Subcutaneous adipose tissue (tissue), 4 donors: Measurements from ENCODE around the gene NEGR1. TPM values are rescaled to one million over a fixed set of nuclear protein-coding genes. Genes with fewer than 3 reads are reported as not detected.

Experiments
- total RNA-seq, 4 donors: library from RNA; depleted of rRNA; stranded (reverse); fragments of >200 nt; gene quantifications; one replicate each; pipeline ENCODE4 v1.1.0, GENCODE V29; 2016
- TF ChIP-seq, protein P1 (sequence below): fragments of 450-650 bp; IDR thresholded peaks from one replicate; pipeline ENCODE4 v1.5.1; 2016; ENCODE audit warnings: low read depth, mild to moderate bottlenecking, control low read depth, antibody characterized with exemption, moderate library complexity

NEGR1 gene
- total RNA-seq, 4 donors from 2014 or later: 18.6 to 42.9 (median 35.3) TPM

DNA sequence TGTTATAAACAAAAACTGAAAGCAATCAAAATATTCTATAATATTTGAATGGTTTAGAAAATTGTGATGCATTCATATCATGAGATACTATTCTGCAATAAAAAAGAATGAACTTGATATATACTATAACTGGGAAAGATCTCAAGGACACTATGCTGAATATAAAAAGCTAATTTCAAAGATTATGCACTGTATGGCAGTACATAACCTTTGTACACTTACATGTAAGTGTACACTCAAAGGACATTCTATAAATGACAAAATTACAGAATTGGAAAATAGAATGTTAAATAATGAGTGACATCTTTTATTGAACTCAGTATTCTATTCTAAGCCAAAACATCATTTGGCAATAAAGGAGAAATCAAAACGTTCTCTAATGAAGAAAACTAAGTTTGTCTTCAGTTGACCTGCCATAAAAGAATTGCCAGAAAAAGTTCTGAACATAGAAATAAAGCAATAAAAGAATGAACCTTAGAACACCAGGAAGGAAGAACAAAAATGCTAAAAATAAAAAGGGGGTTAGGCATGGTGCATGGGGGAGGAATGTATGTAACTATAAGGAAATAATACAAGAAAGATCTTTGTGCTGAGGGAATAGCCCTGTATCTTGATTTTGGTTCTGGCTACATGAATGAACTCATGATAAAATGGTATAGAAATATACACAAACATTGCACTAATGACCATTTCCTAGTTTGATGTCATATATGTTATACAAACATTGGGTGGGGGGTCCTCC is 519.7 kb downstream of the NEGR1 start:
- TF ChIP-seq, protein P1, sequence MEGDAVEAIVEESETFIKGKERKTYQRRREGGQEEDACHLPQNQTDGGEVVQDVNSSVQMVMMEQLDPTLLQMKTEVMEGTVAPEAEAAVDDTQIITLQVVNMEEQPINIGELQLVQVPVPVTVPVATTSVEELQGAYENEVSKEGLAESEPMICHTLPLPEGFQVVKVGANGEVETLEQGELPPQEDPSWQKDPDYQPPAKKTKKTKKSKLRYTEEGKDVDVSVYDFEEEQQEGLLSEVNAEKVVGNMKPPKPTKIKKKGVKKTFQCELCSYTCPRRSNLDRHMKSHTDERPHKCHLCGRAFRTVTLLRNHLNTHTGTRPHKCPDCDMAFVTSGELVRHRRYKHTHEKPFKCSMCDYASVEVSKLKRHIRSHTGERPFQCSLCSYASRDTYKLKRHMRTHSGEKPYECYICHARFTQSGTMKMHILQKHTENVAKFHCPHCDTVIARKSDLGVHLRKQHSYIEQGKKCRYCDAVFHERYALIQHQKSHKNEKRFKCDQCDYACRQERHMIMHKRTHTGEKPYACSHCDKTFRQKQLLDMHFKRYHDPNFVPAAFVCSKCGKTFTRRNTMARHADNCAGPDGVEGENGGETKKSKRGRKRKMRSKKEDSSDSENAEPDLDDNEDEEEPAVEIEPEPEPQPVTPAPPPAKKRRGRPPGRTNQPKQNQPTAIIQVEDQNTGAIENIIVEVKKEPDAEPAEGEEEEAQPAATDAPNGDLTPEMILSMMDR: no peak

DNA sequence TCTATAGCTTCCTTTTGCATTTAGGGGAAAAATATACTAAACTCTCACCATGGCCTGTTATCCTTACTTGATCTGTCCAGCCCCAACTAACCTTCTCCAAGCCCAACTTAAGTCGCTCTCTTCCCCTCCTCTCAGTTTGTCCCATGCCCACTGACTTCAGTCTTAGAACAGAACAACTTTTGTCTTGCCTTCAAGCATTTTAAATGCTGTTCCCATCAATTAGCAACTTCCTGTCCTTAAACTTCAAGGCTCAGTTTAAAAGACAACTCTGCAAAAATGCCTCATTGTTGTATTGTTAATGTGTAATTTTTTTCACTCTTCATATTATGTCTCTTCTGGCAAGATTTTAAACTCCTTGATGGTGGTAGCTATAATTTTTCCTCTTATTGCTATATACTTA is 526.9 kb downstream of the NEGR1 start:
- TF ChIP-seq, protein P1: no peak

DNA sequence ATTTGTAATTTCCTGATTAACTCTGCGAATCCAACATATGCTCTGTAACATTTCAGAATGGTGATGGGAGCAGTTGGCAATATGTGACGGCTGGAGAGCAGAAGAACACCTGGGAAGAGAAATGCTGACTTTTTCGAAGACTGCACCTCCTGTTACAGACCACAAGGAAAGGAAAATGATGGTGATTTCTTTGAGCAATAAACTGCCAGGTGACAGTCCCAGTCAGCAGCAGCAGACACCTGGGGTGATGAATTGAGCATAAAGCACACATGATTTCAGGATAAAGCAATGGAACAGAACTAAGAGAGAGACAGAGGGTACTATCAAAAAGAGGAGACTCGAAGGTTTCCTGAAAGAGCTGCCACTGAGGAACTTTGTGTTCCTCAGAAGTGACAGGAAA is 528.6 kb downstream of the NEGR1 start:
- TF ChIP-seq, protein P1: no peak

DNA sequence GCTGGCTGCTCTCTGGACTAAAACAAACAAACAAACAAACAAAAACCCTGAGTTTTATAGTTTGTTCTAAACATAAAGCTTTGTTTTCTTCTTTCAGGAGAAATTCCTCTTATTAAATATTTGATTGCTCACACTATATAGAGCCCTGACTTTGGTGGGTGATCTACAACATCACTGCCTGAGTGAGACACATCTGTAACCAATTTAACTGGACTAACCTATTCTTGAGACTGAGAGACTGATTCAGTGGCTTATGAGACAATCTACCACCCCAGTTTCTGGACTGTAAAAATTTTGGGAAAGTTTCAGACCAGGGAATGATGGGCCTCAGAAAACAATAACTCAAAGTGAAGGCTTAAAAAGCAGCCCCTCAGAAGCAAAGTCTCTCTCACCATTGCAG is 537.0 kb downstream of the NEGR1 start:
- TF ChIP-seq, protein P1: no peak

DNA sequence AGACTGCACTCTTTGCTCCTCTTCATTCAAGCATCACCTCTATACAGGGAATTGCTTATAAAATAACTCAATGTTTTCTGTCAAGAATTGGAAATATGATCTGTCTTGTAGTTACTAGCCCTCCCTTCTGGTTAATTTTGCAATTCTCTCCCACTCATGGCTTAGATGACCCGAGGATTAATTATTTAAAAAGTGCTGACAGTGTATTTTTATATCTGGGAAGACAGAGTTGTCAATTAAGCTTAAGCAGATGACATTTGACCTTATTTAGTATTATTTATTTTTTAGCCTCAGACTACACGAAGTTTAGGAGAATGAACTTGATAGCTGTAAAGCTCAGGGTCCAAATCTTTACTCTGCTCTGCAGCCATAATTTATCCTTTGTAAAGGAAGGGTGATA is 538.5 kb downstream of the NEGR1 start:
- TF ChIP-seq, protein P1: no peak

DNA sequence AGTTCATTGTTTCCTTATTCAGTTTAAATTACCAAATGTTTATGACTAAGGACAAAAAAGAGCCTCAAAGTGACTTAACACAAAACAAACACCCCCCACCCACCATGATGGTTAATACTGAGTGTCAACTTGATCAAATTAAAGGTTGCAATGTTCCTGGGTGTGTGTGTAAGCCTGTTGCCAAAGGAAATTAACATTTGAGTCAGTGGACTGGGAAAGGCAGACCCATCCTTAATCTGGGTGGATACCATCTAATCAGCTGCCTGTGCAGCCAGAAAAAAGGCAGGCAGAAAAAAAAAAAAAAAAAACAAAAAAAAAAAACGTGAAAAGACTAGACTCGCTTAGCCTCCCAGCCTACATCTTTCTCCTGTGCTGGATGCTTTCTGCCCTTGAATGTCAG is 543.4 kb downstream of the NEGR1 start:
- TF ChIP-seq, protein P1: no peak

DNA sequence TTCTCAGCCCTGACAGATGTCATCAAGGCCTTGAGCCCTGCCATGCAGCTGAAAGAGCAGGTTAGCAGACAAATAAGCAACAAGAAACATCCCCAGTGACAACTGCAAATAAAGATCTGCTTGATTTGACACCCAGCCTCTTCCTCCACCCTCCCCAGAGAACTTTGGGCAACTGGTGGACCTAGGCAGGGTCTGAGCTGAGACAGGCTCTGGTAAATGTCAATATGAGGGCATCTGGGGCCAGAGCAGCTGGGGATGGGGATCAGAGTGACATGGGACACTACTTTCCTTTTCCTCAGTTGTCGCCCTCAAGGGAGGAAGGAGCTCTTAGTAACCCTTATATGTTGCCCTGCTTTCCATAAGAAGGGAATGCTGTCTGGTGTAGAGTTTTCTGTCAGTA is 544.1 kb downstream of the NEGR1 start:
- TF ChIP-seq, protein P1: no peak
